Fibroblast of lung (primary cell): ENCODE measurements around the gene RBCK1.

Experiments
- EZH2 ChIP-seq: IDR thresholded peaks from 2 replicates; pipeline ENCODE4 v1.5.1; 2012; ENCODE audit warnings: low read length, control low read depth, mild to moderate bottlenecking; ENCODE audit errors: missing control alignments
- TF ChIP-seq, protein P1 (sequence below), 2 donors: IDR thresholded peaks in 1 of 2; conservative IDR thresholded peaks in 1 of 2; 1 replicate in 1 of 2; 2 replicates in 1 of 2; pipeline ENCODE4 v1.5.1; 2011 to 2012; ENCODE audit warnings: low read length in 2 of 2, control low read depth in 1 of 2, inconsistent platforms in 1 of 2, low read depth in 1 of 2, mild to moderate bottlenecking in 1 of 2

DNA sequence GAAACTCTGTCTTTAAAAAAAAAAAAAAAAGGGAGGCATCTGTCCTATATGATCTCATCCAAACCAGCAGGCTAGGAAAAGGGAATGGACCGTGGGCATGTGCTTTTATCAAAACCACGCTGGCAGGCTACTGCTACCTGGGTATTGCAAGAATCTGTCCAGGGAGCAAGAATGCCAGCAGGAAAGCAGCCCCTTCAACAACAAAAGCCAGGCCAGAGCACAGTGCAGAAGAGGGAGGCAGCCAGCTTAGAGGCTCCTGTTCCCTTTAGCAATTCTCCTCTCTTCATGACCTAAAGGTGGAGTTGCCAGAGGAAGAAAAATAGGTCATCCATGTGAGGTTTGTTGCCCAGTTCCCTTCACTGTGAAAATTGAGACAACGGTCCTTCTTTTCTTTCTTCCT is 36.0 kb downstream of the RBCK1 start:
- TF ChIP-seq, protein P1, sequence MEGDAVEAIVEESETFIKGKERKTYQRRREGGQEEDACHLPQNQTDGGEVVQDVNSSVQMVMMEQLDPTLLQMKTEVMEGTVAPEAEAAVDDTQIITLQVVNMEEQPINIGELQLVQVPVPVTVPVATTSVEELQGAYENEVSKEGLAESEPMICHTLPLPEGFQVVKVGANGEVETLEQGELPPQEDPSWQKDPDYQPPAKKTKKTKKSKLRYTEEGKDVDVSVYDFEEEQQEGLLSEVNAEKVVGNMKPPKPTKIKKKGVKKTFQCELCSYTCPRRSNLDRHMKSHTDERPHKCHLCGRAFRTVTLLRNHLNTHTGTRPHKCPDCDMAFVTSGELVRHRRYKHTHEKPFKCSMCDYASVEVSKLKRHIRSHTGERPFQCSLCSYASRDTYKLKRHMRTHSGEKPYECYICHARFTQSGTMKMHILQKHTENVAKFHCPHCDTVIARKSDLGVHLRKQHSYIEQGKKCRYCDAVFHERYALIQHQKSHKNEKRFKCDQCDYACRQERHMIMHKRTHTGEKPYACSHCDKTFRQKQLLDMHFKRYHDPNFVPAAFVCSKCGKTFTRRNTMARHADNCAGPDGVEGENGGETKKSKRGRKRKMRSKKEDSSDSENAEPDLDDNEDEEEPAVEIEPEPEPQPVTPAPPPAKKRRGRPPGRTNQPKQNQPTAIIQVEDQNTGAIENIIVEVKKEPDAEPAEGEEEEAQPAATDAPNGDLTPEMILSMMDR (conservative IDR thresholded peaks at IDR 0.05 in 1 of 2, IDR thresholded peaks at IDR 0.05 in 1 of 2; ENCODE audit: low read depth in 1 of 2, low read length in 2 of 2): no peak
- no peak for TF ChIP-seq EZH2
